Testis (tissue), 2 donors: ENCODE results near the gene TOLLIP.

Experiments used
- POLR2A ChIP-seq: fragments of 450-650 bp; IDR thresholded peaks from one replicate; pipeline ENCODE4 v1.6.1; 2017; ENCODE audit warnings: antibody characterized with exemption, mild to moderate bottlenecking, moderate library complexity
- TF ChIP-seq, protein P1 (sequence below), 3 experiments: fragments of 450-650 bp in 2 of 3; fragments of 200-600 bp in 1 of 3; sonication (generic) in 1 of 3; IDR thresholded peaks; one replicate each; pipeline ENCODE4 v1.5.1; 2016 to 2019; ENCODE audit warnings: antibody characterized with exemption in 3 of 3, mild to moderate bottlenecking in 2 of 3, moderate library complexity in 1 of 3

DNA sequence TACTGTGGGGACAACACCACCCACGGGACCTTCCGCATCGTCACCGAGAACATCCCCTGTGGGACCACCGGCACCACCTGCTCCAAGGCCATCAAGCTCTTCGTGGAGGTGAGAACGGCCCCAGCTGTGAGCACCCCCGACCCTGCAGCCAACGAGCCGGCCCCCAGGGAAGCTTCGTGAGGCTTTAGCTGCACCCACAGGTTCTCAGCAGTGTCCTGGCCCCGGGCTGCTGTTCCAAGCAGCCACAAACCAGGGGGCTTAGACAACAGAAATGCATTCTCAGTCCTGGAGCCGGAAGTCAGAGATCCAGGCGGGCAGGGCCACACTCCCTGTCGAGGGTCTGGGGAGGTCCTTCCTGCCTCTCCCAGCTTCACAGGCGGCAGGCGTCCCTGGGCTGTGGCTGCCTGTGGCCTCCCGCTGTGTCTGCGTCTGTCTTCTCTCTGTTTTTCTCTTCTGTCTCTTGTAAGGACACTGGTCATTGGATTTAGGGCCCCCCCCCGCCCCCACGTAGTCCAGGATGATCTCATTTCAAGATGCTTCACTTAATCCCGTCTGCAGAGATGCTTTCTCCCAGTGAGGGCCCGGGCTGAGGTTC lies 74.0 kb downstream of the TOLLIP start:
- TF ChIP-seq, protein P1, sequence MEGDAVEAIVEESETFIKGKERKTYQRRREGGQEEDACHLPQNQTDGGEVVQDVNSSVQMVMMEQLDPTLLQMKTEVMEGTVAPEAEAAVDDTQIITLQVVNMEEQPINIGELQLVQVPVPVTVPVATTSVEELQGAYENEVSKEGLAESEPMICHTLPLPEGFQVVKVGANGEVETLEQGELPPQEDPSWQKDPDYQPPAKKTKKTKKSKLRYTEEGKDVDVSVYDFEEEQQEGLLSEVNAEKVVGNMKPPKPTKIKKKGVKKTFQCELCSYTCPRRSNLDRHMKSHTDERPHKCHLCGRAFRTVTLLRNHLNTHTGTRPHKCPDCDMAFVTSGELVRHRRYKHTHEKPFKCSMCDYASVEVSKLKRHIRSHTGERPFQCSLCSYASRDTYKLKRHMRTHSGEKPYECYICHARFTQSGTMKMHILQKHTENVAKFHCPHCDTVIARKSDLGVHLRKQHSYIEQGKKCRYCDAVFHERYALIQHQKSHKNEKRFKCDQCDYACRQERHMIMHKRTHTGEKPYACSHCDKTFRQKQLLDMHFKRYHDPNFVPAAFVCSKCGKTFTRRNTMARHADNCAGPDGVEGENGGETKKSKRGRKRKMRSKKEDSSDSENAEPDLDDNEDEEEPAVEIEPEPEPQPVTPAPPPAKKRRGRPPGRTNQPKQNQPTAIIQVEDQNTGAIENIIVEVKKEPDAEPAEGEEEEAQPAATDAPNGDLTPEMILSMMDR (IDR thresholded peaks at IDR 0.05): no peak
- no peak for TF ChIP-seq POLR2A
